Measurements from ENCODE around the gene BAHCC1.

Gene BAHCC1

DNA sequence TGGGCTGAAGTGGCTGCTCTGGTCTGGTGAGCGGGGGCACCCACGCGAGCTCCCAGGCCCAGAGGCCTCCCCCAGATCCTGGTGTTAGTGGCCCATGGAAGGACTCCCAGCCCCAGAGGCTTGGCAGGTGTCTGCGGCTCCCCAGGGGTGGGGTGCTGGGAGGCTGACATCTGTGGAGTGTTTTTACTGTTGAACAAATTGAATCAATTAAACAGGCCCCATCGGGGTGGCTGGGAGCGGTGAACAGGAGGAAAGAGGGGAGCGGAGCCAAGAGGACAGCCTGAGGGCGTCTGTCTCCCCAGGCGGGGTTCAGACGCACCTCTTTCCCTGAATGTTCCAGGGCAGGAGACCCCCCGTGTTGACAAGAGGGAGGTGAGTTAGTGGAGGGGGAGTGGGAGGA is 87.4 kb downstream of the BAHCC1 start:
- no peak for DNase-seq

- DNase-seq: no peak
Measured at GRCh38 chr17:81483085-81483861, 88.0 kb downstream of the BAHCC1 start.

DNA sequence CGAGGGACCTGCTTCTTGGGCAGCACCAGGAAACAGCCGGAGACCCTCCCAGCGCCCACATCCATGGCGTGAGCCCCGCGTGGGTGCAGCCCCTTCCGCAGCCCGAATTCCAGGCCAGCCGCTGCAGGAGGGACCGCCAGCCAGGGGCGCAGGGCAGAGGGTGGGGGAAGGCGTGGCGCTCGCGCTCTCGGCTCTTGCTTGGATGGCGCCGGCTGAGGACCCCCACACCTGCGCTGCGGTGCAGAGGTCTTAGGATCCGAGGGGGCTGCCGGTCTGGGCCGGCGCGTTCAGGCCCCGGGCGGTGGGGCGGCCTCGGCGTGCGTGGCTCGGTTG is 88.6 kb downstream of the BAHCC1 start:
- DNase-seq: no peak

- peak; percentile 75 to 86 (median 80) for DNase-seq
Measured at GRCh38 chr17:81484195-81484979, 89.1 kb downstream of the BAHCC1 start.

DNA sequence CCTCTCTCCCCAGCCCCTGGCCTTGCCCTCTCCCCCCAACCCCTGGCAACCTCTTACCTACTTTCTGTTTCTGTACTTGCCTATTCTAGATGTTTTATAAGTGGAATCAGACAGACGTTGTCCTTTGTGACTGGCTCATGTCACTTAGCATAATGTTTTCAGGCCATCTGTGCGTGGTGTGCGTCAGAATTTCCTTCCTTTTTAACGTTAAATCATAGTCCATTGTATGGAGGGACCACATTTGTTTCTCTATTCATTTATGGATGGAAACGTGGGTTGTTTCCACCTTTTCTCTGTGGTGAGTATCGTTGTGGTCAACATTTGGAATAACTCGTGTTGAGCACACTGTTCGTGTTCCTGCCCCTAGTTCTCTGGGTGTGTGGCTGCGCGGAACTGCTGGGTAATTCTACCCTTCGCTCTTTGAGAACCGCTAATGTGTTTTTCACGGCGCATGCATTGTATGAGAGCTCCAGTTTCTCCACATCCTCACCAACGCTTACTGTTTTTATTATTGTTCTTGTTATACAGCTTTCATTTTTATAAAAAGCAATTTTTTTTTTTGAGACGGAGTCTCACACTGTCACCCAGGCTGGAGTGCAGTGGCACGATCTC is 91.0 kb downstream of the BAHCC1 start:
- DNase-seq: no peak

- no peak for DNase-seq
Measured at GRCh38 chr17:81487089-81487486, 91.8 kb downstream of the BAHCC1 start.

DNA sequence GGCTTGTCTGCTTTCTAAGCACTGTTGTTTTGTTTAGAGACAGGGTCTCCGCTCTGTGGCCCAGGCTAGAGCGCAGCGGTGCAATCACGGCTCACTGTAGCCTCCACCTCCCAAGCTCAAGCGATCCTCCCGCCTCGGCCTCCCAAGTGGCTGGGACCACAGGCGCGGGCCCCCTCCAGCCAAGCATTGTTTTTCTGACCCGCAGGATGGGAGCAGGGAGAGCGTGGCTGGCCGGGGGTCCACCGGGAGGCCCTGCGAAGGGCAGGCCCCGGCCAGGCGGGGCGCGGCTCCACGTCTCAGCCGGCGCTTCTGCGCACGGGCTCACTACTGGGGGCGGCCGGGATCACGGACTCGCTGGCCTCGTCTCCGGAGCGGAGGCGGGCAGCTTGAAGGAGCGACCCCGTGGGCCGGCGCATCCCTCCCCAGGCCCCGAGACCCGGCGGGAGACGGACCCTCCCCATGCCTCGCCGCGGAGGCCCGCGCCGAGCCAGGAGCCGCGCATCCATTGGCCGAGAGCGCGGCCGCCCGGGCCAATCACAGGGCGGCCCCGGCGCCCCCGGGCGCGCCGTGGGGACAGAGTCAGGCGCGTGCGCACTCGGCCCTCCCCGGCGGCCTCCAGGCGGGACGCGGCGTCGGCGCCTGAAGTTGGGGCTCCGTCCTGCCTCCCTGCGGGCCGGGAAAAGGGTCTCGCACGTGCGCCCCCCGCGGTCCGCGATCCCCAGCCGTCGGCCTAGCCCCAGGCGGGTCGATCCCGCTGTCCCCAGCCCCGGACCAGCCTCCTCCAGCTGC is 92.4 kb downstream of the BAHCC1 start:
- peak; percentile 41 to 87 (median 71) for DNase-seq

- DNase-seq: peak in 1 of 5 experiments; percentile 45
Measured at GRCh38 chr17:81488276-81488860, 93.1 kb downstream of the BAHCC1 start.

- DNase-seq: no peak
Measured at GRCh38 chr17:81489012-81489997, 94.0 kb downstream of the BAHCC1 start.

- DNase-seq: no peak
Measured at GRCh38 chr17:81489998-81490992, 95.0 kb downstream of the BAHCC1 start.

- no peak for DNase-seq
Measured at GRCh38 chr17:81491181-81491581, 95.9 kb downstream of the BAHCC1 start.

DNA sequence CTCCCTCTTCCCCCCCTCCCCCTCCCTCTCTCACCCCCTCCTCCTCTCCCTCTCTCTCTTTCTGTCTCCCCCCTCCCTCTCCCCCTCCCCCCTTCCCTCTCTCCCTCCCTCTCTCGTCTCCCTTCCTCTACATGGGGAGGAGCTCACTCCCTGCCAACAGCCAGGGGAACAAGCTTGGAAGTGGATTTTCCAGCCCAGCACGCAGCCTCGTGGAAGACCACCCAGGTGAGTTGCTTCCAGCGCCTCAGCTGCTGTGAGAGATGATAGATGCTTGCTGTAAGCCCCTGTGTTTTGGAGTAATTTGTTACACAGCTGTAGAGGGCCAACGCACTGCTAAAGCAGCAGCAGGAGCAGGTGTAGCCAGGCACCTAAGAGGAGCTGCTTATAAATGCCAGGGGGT is 96.5 kb downstream of the BAHCC1 start:
- no peak for DNase-seq

- no peak for DNase-seq
Measured at GRCh38 chr17:81492202-81492601, 96.9 kb downstream of the BAHCC1 start.

DNA sequence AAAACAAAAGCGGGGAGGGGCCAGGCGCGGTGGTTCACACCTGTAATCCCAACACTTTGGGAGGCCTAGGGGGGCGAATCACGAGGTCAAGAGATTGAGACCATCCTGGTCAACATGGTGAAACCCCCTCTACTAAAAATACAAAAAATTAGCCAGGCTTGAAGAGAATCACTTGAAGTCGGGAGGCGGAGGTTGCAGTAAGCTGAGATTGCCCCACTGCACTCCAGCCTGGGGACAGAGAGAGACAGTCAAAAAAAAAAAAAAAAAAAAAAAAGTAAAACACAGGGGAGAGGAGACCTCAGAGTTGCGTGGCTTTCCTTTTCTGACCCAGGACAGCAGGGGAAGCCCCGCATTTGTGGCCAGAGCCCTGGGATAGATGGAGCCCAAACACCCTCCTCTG is 97.4 kb downstream of the BAHCC1 start:
- no peak for DNase-seq

DNA sequence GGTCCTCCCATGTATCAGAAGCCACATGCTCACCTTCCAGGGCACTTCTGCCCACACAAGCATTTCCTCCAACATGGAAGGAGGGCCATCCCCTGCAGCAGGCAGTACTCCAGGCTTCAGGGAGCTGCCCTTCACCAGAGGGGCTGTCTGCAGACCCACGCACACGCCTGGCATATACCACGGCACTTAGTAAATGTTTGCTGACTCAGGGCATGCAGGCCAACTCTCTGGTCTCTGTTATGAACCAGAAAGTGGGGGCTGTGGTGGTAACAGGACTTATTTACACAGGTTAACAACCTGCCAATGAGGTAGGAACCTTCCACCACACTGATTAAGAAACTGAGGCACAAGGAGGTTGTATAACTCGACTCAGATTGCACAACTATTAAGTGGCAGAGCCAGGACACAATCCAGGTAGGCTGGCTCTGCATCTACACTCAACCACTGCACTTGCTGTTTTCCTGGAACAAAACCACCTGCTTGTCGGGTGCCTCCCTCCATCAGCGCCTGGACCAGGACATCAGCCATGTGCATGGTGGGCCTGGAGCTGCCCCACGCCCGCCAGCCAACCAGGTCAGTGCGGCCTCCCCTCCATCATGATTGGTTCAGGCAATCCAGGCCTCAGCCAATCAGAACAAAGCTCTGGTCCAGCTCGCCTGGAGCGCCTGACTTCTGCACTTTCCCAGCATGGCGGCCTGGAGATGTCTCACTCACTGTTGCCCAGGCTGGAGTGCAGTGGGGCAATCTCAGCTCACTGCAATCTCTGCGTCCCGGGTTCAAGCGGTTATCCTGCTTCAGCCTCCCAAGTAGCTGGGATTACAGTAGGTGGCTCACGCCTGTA is 98.2 kb downstream of the BAHCC1 start:
- no peak for DNase-seq

GRCh38 chr17:81494626-81495377 is 99.5 kb downstream of the BAHCC1 start:
- DNase-seq: peak in 1 of 5 experiments; percentile 62

DNA sequence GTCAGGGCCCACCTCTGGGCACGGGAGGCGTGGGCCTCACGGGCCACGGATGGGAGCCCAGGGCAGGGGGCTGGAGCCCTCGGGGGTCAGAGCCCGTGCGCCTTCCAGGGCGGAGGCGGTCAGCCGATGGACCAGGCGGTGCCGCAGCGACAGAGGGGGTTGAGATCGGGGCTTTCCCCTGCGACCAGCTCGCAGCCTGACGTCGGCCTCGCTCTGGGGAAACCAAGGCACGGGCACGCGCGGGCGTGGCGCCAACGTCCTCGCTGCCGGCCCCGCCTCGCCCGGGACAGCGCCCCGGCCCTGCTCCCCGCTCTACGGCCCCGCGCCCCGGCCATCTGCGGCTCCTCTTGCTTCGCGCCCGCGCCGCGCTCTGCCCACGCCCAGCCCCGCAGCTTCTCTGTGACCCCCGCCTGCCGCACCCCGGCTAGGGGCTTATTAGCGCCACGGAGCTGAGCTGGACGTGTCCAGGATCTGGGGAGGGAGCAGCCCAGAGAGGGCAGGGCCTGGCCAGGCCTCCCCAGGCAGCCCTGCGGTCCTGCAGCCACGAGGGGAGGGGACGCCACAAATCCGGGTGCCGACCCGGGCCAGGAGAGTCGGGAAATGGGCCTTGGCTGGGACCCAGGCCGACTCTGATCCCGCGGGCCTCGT is 103.8 kb downstream of the BAHCC1 start:
- no peak for DNase-seq

- DNase-seq: no peak
Measured at GRCh38 chr17:81499601-81499970, 104.3 kb downstream of the BAHCC1 start.

All from T-helper 2 cell (primary cell).